K562 (cell line): ENCODE results near the gene CBFA2T2. TPM values are rescaled to one million over a fixed set of nuclear protein-coding genes. Genes with fewer than 3 reads are reported as not detected.

Experiments
- ATAC-seq: fragments of 200-7000 bp; cut with Tn5 transposase; 3 replicates; pipeline ENCODE4 v1.9.1; 2020; ENCODE audit warnings: moderate library complexity
- BruUV-seq: library from RNA; stranded (reverse); fragments of 400-500 nt; replicated peaks from 2 replicates; lab custom pipeline; 2021; lab: Mats Ljungman, UMichigan
- CTCF ChIA-PET: fragments of 300-600 bp; formaldehyde crosslinking; extraction: SDS; loops from one replicate; lab custom pipeline; 2021; ENCODE audit warnings: low intra/inter-chr PET ratio; lab: Yijun Ruan, JAX
- POLR2A ChIA-PET: fragments of 300-600, 350-650 bp; sonication (Branson Sonifier 250); formaldehyde crosslinking; extraction: SDS; loops from one replicate; lab custom pipeline; 2021; ENCODE audit warnings: antibody characterized with exemption, inconsistent platforms; lab: Yijun Ruan, JAX
- DNase-seq, 4 experiments: peaks; one replicate each; pipeline versions ENCODE4 v3.0.0 to v3.0.0-alpha.2; 2011 to 2018; ENCODE audit warnings: low spot score in 3 of 4, mixed read lengths in 3 of 4; ENCODE audit errors: extremely low read depth in 1 of 4
- FAIRE-seq: peaks from 2 replicates; lab custom pipeline; 2011; peaks lifted over from hg19 to GRCh38; lab: Jason Lieb, UNC
- H2AFZ ChIP-seq: 2 replicates; pipeline ENCODE4 v1.6.0; 2011; ENCODE audit warnings: low read depth, low read length, control low read depth, inconsistent platforms
- H3K27ac ChIP-seq: fragments of 200-600 bp; 3 replicates; pipeline ENCODE4 v1.8.0; 2011; ENCODE audit warnings: low read depth, mild to moderate bottlenecking, control low read depth, inconsistent platforms, low read length, moderate library complexity, mixed read lengths; ENCODE audit errors: extremely low read depth
- H3K27me3 ChIP-seq, 2 experiments: fragments of 300-600 bp in 1 of 2; 2 replicates in 1 of 2; 3 replicates in 1 of 2; pipeline versions ENCODE4 v1.6.0 to v1.8.0; 2011; ENCODE audit warnings: inconsistent platforms in 2 of 2, low read length in 2 of 2, mild to moderate bottlenecking in 1 of 2, mixed read lengths in 1 of 2, moderate library complexity in 1 of 2; ENCODE audit not compliant: control insufficient read depth in 2 of 2, insufficient read depth in 2 of 2
- H3K36me3 ChIP-seq: fragments of 300-600 bp; 3 replicates; pipeline ENCODE4 v1.8.0; 2011; ENCODE audit warnings: mild to moderate bottlenecking, low read length, inconsistent platforms; ENCODE audit not compliant: control insufficient read depth, insufficient read depth
- H3K4me1 ChIP-seq, 2 experiments: fragments of 200-600 bp in 1 of 2; replicated peaks in 1 of 2; 2 replicates in 1 of 2; 3 replicates in 1 of 2; pipeline versions ENCODE4 v1.5.1 to v1.8.0; 2011; ENCODE audit warnings: inconsistent platforms in 2 of 2, low read length in 2 of 2, mild to moderate bottlenecking in 1 of 2, mixed read lengths in 1 of 2, moderate library complexity in 1 of 2; ENCODE audit not compliant: control insufficient read depth in 2 of 2, insufficient read depth in 2 of 2
- H3K4me2 ChIP-seq: 2 replicates; pipeline ENCODE4 v1.6.1; 2011; ENCODE audit warnings: low read length, control low read depth, inconsistent platforms, mixed read lengths; ENCODE audit not compliant: insufficient read depth
- H3K4me3 ChIP-seq: fragments of 200-600 bp; sonication (generic), shearing (Covaris generic); 2 replicates; pipeline ENCODE4 v1.5.1; 2016; ENCODE audit warnings: control low read depth, inconsistent platforms
- H3K79me2 ChIP-seq: fragments of 200-600 bp; 3 replicates; pipeline ENCODE4 v1.8.0; 2011; ENCODE audit warnings: low read length, inconsistent platforms; ENCODE audit not compliant: control insufficient read depth, insufficient read depth
- H3K9ac ChIP-seq, 2 experiments: 2 replicates each; pipeline versions ENCODE4 v1.6.0 to v1.6.1; 2011; ENCODE audit warnings: low read depth in 2 of 2, low read length in 2 of 2, control low read depth in 1 of 2, inconsistent platforms in 1 of 2, mild to moderate bottlenecking in 1 of 2, mixed read lengths in 1 of 2; ENCODE audit not compliant: insufficient read depth in 1 of 2
- H3K9me1 ChIP-seq: one replicate; pipeline ENCODE4 v1.6.0; 2011; ENCODE audit warnings: inconsistent platforms, mild to moderate bottlenecking, low read length, moderate library complexity; ENCODE audit not compliant: control insufficient read depth, insufficient read depth
- H3K9me3 ChIP-seq: replicated peaks from 2 replicates; pipeline ENCODE4 v1.5.1; 2011; ENCODE audit warnings: low read depth, low read length, inconsistent platforms; ENCODE audit not compliant: control insufficient read depth, insufficient read depth
- H4K20me1 ChIP-seq: replicated peaks from 2 replicates; pipeline ENCODE4 v1.6.1; 2011; ENCODE audit warnings: low read length, inconsistent platforms, mixed read lengths; ENCODE audit not compliant: control insufficient read depth, insufficient read depth
- BCL6 ChIP-seq: fragments of 250-450 bp; sonication (Bioruptor Pico); IDR thresholded peaks from 2 replicates; pipeline ENCODE4 v1.4.0; 2020
- KLF10 ChIP-seq: fragments of 250-450 bp; sonication (Bioruptor Pico); IDR thresholded peaks from 2 replicates; pipeline ENCODE4 v1.6.1; 2021; ENCODE audit warnings: matching md5 sums
- MAFF ChIP-seq: IDR thresholded peaks from 2 replicates; pipeline ENCODE4 v1.6.1; 2012; ENCODE audit warnings: low read length, improper control_type of control experiment
- MYNN ChIP-seq, 2 experiments: sonication (generic); formaldehyde crosslinking in 1 of 2; IDR thresholded peaks; 2 replicates each; pipeline versions ENCODE4 v1.5.0 to v1.6.1; 2016 to 2020; ENCODE audit warnings: antibody characterized with exemption in 1 of 2, missing genetic modification reagents in 1 of 2
- NR2C2 ChIP-seq, 2 experiments: fragments of 200-800 bp in 1 of 2; sonication (Bioruptor generic) in 1 of 2; sonication (generic) in 1 of 2; formaldehyde crosslinking in 1 of 2; IDR thresholded peaks; 2 replicates each; pipeline versions ENCODE4 v1.6.1 to v1.8.0; 2016 to 2022; ENCODE audit warnings: mild to moderate bottlenecking in 1 of 2, missing compliant biosample characterization in 1 of 2, missing genetic modification characterization in 1 of 2, missing genetic modification reagents in 1 of 2
- PML ChIP-seq: IDR thresholded peaks from 2 replicates; pipeline ENCODE4 v1.6.1; 2012; ENCODE audit warnings: low read length, inconsistent platforms
- POLR2G ChIP-seq: fragments of 200-400 bp; formaldehyde crosslinking; IDR thresholded peaks from 2 replicates; pipeline ENCODE4 v1.6.1; 2017; ENCODE audit warnings: low read depth, mild to moderate bottlenecking, antibody characterized with exemption, low read length, moderate library complexity
- POU5F1 ChIP-seq: fragments of 150-350 bp; IDR thresholded peaks from 2 replicates; pipeline ENCODE4 v1.6.1; 2014; ENCODE audit warnings: borderline replicate concordance, low read length, low read depth, mild to moderate bottlenecking; ENCODE audit not compliant: partially characterized antibody
- RBFOX2 ChIP-seq: fragments of 200-400 bp; formaldehyde crosslinking; IDR thresholded peaks from 2 replicates; pipeline ENCODE4 v1.6.1; 2017; ENCODE audit warnings: low read depth, mild to moderate bottlenecking, low read length, moderate library complexity
- ZNF316 ChIP-seq: fragments of 450-650 bp; IDR thresholded peaks from 2 replicates; pipeline ENCODE4 v1.6.1; 2016
- ZNF57 ChIP-seq: fragments of 450-650 bp; formaldehyde crosslinking; IDR thresholded peaks from 2 replicates; pipeline ENCODE4 v1.4.0; 2020; ENCODE audit warnings: mild to moderate bottlenecking, moderate library complexity
- ZNF778 ChIP-seq: fragments of 450-650 bp; formaldehyde crosslinking; IDR thresholded peaks from 2 replicates; pipeline ENCODE4 v1.4.0; 2020; ENCODE audit warnings: mild to moderate bottlenecking, moderate library complexity
- WGBS: fragments of 100-300 bp; shearing (Covaris generic); methylation state at CpG from one replicate; pipeline ENCODE4 v1.1.6; 2016; ENCODE audit warnings: low coverage, mixed read lengths; ENCODE audit not compliant: insufficient coverage; ENCODE audit errors: missing lambda C conversion rate; 5-methylcytosine and 5-hydroxymethylcytosine counted together
- in situ Hi-C: fragments of 300-500 bp; cut with MboI; formaldehyde crosslinking; loops from 4 replicates; pipeline ENCODE4 v1.15.0; 2018; ENCODE audit warnings: inconsistent platforms, mixed read lengths
- intact Hi-C: fragments of 100-400 bp; cut with micrococcal nuclease; formaldehyde crosslinking; loops from 2 replicates; pipeline ENCODE4 v1.14.2; 2022
- polyA plus RNA-seq, 8 experiments: library from polyadenylated mRNA; depleted of rRNA in 4 of 8; stranded (reverse) in 5 of 8; unstranded in 3 of 8; fragments of >200 nt; fragmentation: Nextera tagmentation in 2 of 8; fragmentation: Illumina TruSeq in 1 of 8; extraction: Ambion mirVana in 2 of 8; extraction: Trizol in 1 of 8; gene quantifications; 2 replicates each; pipeline versions ENCODE4 v1.2.1 to v1.2.3, GENCODE V29; 2011 to 2014; ENCODE audit warnings: inconsistent platforms in 1 of 8, missing spikeins in 1 of 8
- total RNA-seq, 7 experiments: library from RNA; depleted of rRNA in 6 of 7; stranded (reverse); fragments of >200 nt in 6 of 7; fragmentation: Illumina TruSeq in 2 of 7; extraction: Trizol in 2 of 7; gene quantifications; 2 replicates each; pipeline versions ENCODE4 v1.2.1 to v1.2.3, GENCODE V29; 2011 to 2021; ENCODE audit warnings: low replicate concordance in 1 of 7
- TF ChIP-seq, protein P1 (sequence below), 2 experiments: fragments of 450-650 bp; IDR thresholded peaks; 2 replicates each; pipeline ENCODE4 v1.6.1; 2016; ENCODE audit warnings: mild to moderate bottlenecking in 2 of 2, borderline replicate concordance in 1 of 2, low read depth in 1 of 2, moderate library complexity in 1 of 2

Gene CBFA2T2
- total and polyA plus RNA-seq, 9 of the 15 experiments (the other 6 are each of a cell fraction or from before 2014, with no cell fraction given), result 0.27 to 9.6 (median 5.8) TPM

DNA sequence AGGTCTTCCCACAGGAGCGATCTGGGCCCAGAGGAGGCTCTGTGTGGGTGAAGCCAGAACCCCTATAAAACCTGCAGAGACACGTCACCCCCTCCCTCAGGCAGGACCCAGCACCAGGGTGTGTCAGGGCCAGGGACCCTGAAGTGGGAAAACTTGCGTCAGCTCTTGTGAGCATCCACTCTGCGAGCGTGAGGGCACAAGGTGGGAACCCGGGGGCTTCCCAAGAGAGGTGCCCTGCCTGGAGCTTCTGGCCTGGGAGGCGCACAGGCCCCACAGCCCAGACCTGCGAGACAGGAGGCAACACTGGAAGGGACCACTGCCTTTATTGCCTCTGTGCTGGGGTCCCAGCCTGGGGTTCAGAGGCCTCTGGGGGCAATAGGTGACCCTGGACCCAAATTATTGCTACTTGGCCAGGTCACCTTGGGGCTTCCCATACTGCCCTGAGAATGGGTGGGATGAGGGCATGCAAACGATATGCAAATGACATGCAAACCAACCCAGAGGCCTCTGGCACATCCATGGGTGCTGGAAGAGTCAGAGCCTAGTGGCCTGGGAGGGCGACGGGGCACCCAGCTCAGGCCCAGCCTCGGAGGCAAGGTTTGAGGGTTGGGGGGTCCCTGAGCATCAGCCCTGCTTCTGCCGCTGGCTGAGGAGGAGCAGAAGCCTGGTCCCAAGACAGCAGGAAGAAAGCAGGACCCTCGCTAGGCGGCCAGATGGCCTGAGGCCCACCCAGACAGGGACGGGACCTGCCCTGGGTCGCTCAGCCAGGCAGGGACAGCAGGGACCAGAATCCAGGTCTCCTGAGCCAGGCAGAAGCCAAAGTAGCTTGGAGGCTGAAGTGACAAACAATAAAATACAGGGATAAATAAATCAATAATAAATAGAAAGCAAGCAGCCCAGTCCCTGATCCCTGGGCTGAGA is 167.1 kb downstream of the CBFA2T2 start:
- no peak overlapping the region for H3K4me2 ChIP-seq
- 86% methylated on average over 17 of the region's 17 CpGs for WGBS
- peaks cover 25% of the 10 kb centered on the region; the same call in 1 of the 2 replicates for H4K20me1 ChIP-seq
- DNase-seq, result no peak
- no peaks in the 10 kb centered on the region for H3K9me1 ChIP-seq
- in situ Hi-C loops (loop anchor here (10.0 kb wide), 1 partner anchor 242 kb away; no protein-coding TSS in a partner anchor), intact Hi-C loops (no loop called here)
- FAIRE-seq, result no peak
- peaks cover 54% of the 10 kb centered on the region; the same call in 2 of the 3 replicates for H3K36me3 ChIP-seq
- peak overlapping the region in 1 of 2 experiments; percentile 60; a peak in 1 of 4 replicates for H3K9ac ChIP-seq
- peak; percentile 39 for TF ChIP-seq RBFOX2
- no peak for TF ChIP-seq KLF10 (CRISPR knock-in tag)
- TF ChIP-seq ZNF316, result no peak
- no peak for TF ChIP-seq ZNF778
- TF ChIP-seq NR2C2 (CRISPR knock-in tag; IDR thresholded peaks at IDR 0.05), result no peak
- no peak for TF ChIP-seq NR2C2 (tag; IDR thresholded peaks at IDR 0.05)
- TF ChIP-seq POLR2G, result peak; percentile 39; the same call in 1 of the 2 replicates
- TF ChIP-seq POU5F1, result no peak
- TF ChIP-seq PML, result no peak
- TF ChIP-seq BCL6 (CRISPR knock-in tag), result no peak
- no peak for TF ChIP-seq ZNF57 (CRISPR knock-in tag)
- no peak for TF ChIP-seq MYNN (IDR thresholded peaks at IDR 0.05)
- TF ChIP-seq MYNN (CRISPR knock-in tag; IDR thresholded peaks at IDR 0.05), result no peak
- no peak for TF ChIP-seq MAFF
- TF ChIP-seq, protein P1, sequence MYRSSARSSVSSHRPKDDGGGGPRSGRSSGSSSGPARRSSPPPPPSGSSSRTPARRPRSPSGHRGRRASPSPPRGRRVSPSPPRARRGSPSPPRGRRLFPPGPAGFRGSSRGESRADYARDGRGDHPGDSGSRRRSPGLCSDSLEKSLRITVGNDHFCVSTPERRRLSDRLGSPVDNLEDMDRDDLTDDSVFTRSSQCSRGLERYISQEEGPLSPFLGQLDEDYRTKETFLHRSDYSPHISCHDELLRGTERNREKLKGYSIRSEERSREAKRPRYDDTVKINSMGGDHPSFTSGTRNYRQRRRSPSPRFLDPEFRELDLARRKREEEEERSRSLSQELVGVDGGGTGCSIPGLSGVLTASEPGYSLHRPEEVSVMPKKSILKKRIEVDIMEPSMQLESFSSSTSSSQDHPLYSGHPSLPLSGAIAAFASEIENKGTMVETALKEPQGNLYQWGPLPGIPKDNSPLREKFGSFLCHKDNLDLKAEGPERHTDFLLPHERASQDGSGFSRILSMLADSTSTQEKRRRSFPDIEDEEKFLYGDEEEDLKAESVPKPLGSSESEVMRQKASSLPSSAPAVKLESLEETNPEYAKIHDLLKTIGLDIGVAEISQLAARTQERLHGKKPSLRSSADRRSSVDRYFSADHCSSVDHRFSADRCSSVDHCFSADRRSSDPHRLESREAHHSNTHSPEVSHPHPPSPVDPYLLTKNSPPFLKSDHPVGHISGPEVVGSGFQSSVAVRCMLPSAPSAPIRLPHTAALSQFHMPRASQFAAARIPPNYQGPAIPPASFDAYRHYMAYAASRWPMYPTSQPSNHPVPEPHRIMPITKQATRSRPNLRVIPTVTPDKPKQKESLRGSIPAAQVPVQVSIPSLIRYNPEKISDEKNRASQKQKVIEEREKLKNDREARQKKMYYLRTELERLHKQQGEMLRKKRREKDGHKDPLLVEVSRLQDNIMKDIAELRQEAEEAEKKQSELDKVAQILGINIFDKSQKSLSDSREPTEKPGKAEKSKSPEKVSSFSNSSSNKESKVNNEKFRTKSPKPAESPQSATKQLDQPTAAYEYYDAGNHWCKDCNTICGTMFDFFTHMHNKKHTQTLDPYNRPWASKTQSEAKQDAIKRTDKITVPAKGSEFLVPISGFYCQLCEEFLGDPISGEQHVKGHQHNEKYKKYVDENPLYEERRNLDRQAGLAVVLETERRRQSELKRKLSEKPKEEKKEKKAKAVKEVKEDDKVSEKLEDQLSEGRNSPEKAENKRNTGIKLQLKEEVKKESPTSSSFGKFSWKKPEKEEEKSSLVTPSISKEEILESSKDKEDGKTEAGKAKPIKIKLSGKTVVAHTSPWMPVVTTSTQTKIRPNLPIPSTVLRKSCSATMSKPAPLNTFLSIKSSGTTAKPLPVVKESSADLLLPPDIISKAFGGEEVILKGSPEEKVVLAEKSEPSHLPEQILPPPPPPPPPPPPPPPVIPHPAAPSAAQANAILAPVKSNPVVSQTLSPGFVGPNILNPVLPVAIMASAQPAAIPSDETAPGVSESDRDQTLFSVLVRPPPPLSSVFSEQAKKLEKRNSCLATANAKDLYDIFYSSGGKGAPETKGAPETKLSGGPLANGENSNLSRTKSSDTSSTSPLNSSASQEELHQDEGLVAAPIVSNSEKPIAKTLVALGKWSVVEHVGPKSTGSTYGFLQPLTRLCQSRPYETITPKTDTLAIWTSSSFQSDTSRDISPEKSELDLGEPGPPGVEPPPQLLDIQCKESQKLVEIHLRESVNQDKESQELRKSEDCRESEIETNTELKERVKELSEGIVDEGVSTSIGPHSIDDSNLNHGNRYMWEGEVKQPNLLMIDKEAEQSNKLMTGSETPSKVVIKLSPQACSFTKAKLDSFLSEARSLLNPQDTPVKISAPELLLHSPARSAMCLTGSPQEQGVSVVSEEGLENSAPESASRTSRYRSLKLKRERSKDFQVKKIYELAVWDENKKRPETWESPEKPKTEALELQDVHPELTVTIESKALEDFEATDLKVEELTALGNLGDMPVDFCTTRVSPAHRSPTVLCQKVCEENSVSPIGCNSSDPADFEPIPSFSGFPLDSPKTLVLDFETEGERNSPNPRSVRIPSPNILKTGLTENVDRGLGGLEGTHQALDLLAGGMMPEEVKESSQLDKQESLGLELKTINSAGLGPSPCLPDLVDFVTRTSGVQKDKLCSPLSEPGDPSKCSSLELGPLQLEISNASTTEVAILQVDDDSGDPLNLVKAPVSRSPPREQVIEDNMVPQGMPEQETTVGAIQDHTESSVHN (IDR thresholded peaks at IDR 0.05; ENCODE audit: borderline replicate concordance in 1 of 2, low read depth in 1 of 2), result no peak
- peaks cover 3% of the 10 kb centered on the region; the same call in 2 of the 3 replicates for H3K79me2 ChIP-seq
- BruUV-seq, result TSS peak; percentile 18
- no peaks in the 10 kb centered on the region for H3K27me3 ChIP-seq
- ATAC-seq, result no peak
- CTCF ChIA-PET, result no interaction called here
- POLR2A ChIA-PET, result interaction anchor here (0.7 to 4.5 kb wide), 4 partner anchors 8 to 363 kb away, joined by 3 to 51 read pairs (median 4); partner anchors contain the start of gene ACTL10
- no peaks in the 10 kb centered on the region for H3K9me3 ChIP-seq
- no peak overlapping the region for H3K4me3 ChIP-seq
- H3K4me1 ChIP-seq, result peaks cover under 1 to 36% of the 10 kb centered on the region in 2 experiments; a peak in 3 of 5 replicates
- no peak overlapping the region for H2AFZ ChIP-seq
- no peak overlapping the region for H3K27ac ChIP-seq
